ENCODE data around the gene GABRA5. TPM values are rescaled to one million over a fixed set of nuclear protein-coding genes. Genes with fewer than 3 reads are reported as not detected.
"Not testable (repeated sequence)": the region's sequence is repeated elsewhere in the genome, so short reads cannot be mapped to it uniquely, and the experiment has no call there.

The GABRA5 gene
- polyA plus RNA-seq = under 1 TPM in 1 of 3 donors, not detected in 2; 0.06 TPM

DNA sequence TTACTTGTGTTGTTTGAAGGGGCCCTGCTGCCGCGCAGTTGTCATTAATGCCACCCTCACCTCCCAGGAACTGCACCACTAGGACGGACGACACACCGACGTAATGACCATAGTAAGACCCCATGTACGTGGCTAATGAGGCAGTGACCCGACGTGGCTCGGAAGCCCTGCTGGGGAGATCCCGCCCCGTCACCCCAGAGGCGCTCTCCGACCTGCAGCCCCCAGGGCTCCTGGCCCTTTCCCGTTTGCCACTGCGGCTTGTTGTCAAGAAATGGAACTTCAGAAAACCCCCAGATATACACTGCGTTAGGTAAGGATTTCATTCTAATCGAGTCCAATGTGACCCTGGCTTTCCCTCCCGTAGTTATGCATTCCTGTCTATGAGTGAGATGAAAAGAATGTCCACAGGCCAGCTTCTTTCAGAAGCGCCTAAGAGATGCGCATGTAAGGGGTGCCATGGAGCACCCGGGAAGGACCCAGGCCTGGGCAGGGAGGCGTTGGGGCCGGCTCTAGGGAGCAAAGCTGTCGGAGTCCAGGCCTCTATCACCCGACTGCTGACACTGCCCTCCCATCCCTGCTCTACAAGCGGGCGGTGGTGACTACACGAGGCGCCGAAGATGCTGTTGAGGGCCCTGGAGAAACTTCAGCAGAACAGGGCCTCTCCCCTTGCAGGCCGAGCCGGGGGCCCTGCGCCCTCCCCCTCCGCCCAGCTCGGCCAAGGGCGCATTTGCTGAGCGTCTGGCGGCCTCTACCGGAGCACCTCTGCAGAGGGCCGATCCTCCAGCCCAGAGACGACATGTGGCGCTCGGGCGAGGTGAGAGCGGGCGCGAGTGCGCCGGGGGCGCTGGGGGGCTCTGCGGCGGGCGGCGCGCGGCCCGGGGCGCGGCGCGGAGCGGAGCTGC lies at the start of gene GABRA5:
Gene GABRA5, plus strand, starts transcription at position 765 of the 902 bp plus-strand sequence. CDS start 2,187 bp downstream, outside the sequence.
- H3K27ac ChIP-seq (ENCODE audit: low read depth, low read length) = no peak within 1 kb of the TSS
- WGBS, 3 donors = 5 to 11% (median 8%) methylated on average over 51 to 63 of the region's 63 CpGs

DNA sequence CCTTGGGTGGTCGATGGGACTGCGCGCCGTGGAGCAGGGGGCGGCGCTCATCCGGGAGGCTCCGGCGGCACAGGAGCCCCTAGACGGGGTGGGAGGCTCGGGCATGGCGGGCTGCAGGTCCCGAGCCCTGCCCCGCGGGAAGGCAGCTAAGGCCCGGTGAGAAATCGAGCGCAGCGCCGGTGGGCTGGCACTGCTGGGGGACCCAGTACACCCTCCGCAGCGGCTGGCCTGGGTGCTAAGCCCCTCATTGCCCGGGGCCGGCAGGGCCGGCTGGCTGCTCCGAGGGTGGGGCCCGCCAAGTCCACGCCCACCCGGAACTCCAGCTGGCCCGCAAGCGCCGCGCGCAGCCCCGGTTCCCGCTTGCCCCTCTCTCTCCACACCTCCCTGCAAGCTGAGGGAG lies 35.7 kb upstream of the GABRA5 start:
- 49 to 95% (median 94%) methylated on average over 18 to 36 of the region's 36 CpGs for WGBS, 3 donors

GRCh38 chr15:26831951-26832350 lies 34.9 kb upstream of the GABRA5 start:
- no peak overlapping the region for H3K27ac ChIP-seq (ENCODE audit: low read depth, low read length)
- WGBS, 3 donors = 64 to 89% (median 84%) methylated on average over 7 of the region's 7 CpGs

More for the DNA sequence above, 35.7 kb upstream of the GABRA5 start:
- not testable (repeated sequence) for H3K27ac ChIP-seq (ENCODE audit: low read depth, low read length)

- H3K27ac ChIP-seq (ENCODE audit: low read depth, low read length) = no peak overlapping the region
- WGBS, 3 donors = 44 to 60% (median 56%) methylated on average over 26 of the region's 26 CpGs
Observed at GRCh38 chr15:26838742-26839460, 28.0 kb upstream of the GABRA5 start.

DNA sequence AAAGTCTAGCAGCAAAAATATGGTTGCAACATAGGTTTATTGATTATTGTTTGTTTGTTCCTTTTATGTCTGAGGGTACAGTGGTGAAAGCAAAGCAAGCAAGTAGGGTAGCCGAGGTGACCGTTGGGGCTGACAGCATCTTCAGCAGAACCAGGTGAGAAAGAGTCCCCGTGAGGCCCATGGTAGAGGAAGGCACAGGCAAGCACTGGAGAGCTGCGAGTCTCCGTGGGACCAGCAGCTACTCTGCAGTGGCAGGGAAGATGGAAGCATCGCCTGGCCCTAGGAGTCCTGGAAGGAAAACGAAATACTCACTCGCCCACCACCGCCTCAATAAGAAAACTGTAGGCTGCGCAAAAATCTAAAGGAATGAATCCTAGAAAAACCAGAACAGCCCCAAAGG lies 25.3 kb upstream of the GABRA5 start:
- H3K27ac ChIP-seq (ENCODE audit: low read depth, low read length) = no peak overlapping the region
- whole genome bisulfite sequencing, 3 donors = 43 to 58% (median 52%) methylated on average over 10 of the region's 10 CpGs

- WGBS, 3 donors = 31 to 37% (median 34%) methylated on average over 12 of the region's 12 CpGs
- H3K27ac ChIP-seq (ENCODE audit: low read depth, low read length) = no peak overlapping the region
Observed at GRCh38 chr15:26841941-26842340, 24.9 kb upstream of the GABRA5 start.

DNA sequence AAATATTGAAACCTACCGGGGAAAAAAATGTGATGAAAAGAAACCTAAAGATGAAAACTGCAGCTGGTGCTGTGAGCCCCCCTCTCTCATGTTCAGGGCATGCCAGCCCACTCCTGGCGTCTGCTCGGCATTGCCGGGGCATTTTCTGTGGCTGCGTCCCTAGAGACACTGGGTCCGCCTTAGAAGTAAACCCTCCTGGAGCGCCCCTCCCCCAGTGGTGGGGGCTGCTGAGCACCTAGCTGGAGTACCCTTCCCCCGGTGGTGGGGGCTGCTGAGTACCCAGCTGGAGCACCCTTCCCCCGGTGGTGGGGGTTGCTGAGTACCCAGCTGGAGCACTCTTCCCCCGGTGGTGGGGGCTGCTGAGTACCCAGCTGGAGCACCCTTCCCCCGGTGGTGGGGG lies 24.5 kb upstream of the GABRA5 start:
- 32 to 58% (median 46%) methylated on average over 9 to 11 of the region's 11 CpGs for WGBS, 3 donors
- no peak overlapping the region for H3K27ac ChIP-seq (ENCODE audit: low read depth, low read length)

DNA sequence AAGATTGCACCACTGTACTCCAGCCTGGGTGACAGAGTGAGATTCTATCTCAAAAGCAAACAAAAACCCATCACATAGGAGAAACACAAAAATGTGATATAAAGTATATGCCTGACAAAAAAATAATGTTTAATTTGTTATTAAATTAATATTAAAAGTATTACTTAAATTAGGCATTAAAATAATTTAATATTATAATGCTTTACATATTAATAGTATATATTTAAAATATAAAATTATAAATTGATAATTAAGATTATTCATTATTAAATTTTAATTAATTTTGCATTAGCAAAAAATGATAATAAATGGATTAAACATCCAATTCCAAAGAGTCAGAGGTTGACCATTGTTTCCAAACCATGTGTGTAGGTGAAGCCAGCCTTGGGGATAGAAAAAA lies 22.0 kb upstream of the GABRA5 start:
- H3K27ac ChIP-seq (ENCODE audit: low read depth, low read length) = no peak overlapping the region

DNA sequence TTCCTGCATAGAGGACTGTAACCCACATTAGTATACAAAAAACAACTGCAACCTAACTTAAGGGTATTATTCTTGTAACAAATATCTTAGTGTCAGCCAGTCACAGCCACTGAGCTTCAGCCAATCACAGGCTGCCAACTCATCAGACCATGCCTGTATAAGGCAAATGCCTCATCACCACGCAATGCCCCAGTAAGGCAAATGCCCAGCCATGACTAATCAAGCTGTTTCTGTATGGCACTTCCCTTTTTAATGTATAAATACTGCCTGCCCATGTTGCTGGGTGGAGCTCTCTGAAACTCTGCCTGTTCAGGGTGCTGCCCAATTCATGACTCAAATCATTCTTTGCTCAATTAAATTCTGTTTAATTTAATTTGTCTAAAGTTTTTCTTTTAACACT lies 18.4 kb upstream of the GABRA5 start:
- WGBS, 3 donors = 73 to 77% (median 73%) methylated on average over 1 of the region's 1 CpG
- no peak overlapping the region for H3K27ac ChIP-seq (ENCODE audit: low read depth, low read length)

DNA sequence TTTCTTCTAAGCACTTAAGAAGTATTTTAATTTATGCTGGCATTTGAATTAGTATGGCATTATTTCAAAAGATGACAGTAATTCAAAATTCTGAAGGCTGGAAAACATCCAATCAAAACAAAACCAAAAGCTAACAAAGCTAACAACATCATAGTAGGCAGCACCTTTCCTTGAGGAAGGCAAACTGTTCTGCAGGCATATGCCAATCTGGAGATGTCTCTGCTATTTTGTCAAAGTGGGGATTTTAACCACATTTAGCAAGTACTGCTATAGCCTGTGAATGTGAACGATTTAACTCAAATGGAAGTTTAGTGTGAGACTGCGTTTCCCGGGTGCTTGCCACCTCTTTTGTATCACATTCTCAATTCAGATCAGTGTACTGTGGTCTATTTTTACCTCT lies 16.7 kb upstream of the GABRA5 start:
- H3K27ac ChIP-seq (ENCODE audit: low read depth, low read length) = no peak overlapping the region
- 78 to 90% (median 89%) methylated on average over 3 of the region's 3 CpGs for WGBS, 3 donors

- 79 to 84% (median 84%) methylated on average over 2 of the region's 2 CpGs for WGBS, 3 donors
- no peak overlapping the region for H3K27ac ChIP-seq (ENCODE audit: low read depth, low read length)
Observed at GRCh38 chr15:26852980-26853379, 13.9 kb upstream of the GABRA5 start.

DNA sequence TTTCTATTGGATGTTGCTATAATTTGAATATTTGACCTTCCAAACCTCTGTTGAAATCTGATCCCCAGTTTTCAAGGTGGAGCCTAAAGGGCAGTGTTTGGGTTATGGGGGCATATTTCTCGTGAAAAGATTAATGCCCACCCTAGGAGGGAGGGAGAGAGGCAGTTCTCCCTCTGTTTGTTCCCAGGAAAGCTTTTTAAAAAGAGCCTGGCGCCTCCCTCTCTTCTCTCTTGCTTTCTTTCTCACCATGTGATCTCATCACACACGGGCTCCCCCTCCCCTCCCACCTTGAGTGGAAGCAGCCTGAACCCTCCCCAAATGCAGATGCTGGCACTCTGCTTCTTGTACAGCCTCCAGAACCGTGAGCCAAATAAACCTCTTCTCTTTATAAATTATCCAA lies 12.4 kb upstream of the GABRA5 start:
- WGBS, 3 donors = 48 to 52% (median 51%) methylated on average over 4 of the region's 4 CpGs
- H3K27ac ChIP-seq (ENCODE audit: low read depth, low read length) = no peak overlapping the region

DNA sequence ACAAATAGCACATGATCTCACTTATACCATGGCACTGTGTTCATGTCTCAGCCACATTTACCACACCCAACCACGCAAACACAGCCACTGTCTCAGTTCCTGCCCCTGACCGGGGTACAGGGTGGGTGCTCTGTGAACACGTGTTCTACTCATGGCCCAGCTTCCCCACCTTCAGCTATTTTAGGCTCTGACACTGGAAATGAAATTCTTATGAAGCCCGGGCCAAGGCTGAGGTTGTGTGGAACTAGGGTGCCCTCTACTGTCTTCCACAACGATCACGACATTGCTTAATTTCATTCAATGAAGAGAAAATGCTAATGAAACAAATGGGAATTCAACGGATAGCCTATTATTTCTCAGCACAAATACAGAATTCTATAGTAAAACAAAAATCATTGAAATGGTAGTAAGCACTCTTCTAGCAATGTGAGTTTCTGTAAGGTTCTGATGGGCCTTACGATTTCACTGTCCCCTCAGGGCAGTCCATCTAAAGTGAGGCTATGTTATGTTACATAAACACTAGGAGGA lies 2.1 kb upstream of the GABRA5 start:
- WGBS, 3 donors = 4 to 8% (median 8%) methylated on average over 8 of the region's 8 CpGs
- H3K27ac ChIP-seq (ENCODE audit: low read depth, low read length) = no peak overlapping the region

GRCh38 chr15:26867200-26868007 lies 542 bp downstream of the GABRA5 start:
- no peak overlapping the region for H3K27ac ChIP-seq (ENCODE audit: low read depth, low read length)
- WGBS, 3 donors = 1 to 3% (median 1%) methylated on average over 50 to 103 of the region's 104 CpGs

DNA sequence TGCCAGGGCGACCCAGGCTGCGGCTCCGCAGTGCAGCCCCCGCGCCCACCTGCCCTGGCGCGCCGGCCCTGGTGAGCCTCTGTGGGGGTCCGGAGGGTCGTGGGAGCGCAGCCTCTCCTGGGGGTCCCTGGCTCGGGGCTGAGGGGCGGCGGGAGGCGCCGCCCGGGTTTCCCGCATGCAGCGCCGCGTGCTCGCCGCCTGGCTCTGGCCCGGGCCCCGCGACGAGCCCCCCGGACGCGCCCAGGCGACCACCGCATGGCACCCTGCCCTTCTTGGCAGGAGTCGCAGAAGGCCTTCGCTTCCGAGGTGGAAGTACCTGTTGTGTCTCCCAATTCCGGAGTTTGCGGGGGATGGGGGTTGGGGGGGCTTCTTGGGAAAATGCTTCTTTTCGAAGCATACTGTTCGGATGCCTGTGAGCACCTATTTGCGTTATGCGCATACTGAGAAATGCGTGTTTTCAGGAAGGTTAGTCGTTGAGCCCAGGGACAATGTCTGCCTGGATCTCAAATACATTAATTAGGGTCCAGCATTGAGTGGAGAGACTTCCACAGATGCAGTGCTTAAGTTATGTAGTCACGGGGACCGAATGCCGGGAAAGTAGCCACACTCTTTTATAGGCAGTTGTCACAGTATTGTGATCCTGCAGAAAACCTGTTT lies 1.3 kb downstream of the GABRA5 start:
- no peak overlapping the region for H3K27ac ChIP-seq (ENCODE audit: low read depth, low read length)

DNA sequence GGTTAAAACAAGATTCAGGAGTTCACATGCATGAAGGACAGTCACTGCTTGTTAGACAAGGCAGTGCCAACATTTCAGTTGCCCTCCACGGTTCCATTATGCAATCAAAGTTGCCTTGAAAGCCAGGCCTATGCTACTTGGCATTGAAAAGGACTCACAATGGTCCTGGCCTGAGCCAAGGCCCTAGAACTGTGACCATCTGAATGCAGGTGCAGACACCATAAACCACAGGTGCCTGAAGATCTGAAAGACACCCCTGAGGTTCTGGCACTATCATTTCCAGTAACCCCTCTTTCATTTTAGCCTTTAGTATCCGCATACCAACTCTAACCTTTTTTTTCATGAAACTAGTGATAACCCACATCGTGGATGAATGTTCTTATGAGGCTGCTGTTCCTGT lies 2.8 kb downstream of the GABRA5 start:
- 61 to 74% (median 73%) methylated on average over 3 of the region's 3 CpGs for WGBS, 3 donors
- H3K27ac ChIP-seq (ENCODE audit: low read depth, low read length) = no peak overlapping the region

More for the DNA sequence above, 1.3 kb downstream of the GABRA5 start:
- WGBS, 3 donors = 9 to 10% (median 9%) methylated on average over 45 to 46 of the region's 46 CpGs

- 60 to 67% (median 60%) methylated on average over 3 of the region's 3 CpGs for WGBS, 3 donors
- H3K27ac ChIP-seq (ENCODE audit: low read depth, low read length) = no peak overlapping the region
Observed at GRCh38 chr15:26870346-26870745, 3.5 kb downstream of the GABRA5 start.

DNA sequence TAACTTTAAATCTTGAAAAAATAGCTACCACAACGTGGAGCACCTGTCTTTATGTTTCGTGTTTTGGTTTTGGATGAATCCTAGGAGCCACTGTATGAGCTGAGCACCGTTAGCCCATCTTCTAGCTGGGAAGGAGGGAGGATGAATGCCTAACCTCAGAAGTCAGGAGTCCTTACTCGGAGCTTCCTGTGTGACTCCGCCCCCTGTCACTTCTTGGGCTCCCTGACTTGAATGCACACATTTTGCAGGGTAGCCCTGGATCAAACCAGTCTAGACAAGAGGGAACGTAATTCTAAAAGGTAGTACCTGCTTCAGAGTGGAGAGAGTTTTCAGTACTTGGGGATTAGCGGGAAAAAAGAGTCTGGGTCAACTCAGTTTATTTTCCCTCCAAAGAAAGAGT lies 5.3 kb downstream of the GABRA5 start:
- 49 to 56% (median 52%) methylated on average over 7 of the region's 7 CpGs for WGBS, 3 donors
- no peak overlapping the region for H3K27ac ChIP-seq (ENCODE audit: low read depth, low read length)
